ENCODE measurements around the gene CARD16. TPM values are rescaled to one million over a fixed set of nuclear protein-coding genes. Genes with fewer than 3 reads are reported as not detected.

The CARD16 gene
- total and polyA plus RNA-seq, 2 donors (not counting 1 experiment from before 2014, with no cell fraction given): 25.0 to 30.1 TPM

DNA sequence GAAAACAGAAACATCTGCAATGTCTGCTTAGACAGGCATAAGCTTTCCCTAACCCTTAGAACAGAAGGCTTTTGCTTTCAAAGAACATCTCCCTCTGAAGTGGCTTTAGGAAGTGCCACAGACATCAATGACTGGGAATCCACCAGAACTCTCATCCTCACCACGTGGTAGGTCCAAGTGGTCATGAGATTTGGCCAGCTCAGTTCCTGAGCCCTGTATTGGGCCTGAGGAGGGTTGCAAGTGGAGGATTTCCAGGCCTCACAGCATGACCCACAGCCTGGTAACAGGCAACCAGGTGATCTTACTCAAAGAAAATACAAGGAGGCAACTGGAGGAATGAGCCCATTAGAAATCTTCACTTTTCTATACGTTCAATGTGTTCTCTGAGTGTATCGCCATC is 11.8 kb downstream of the CARD16 start:
- Histone ChIP-seq H3K4me3 (ENCODE audit: control extremely low read depth in 1 of 5, extremely low read depth in 1 of 5, insufficient read depth in 1 of 5, low read depth in 2 of 5, low read length in 4 of 5) (peak overlapping the region; percentile 16 to 79 (median 70)), H3K4me2 (replicated peaks; ENCODE audit: low read depth, low read length, poor library complexity, severe bottlenecking) (peak overlapping the region; percentile 52), H2AFZ (ENCODE audit: insufficient read depth, low read depth, low read length, poor library complexity, severe bottlenecking) (no peak overlapping the region), H3K4me1 (ENCODE audit: control insufficient read depth in 2 of 2, insufficient read depth in 2 of 2, low read length in 2 of 2) (peaks cover 25 to 28% of the 10 kb centered on the region in 2 donors), H3K27me3 (replicated peaks in 1 of 4; ENCODE audit: control extremely low read depth in 1 of 4, control insufficient read depth in 3 of 4, insufficient read depth in 4 of 4, low read length in 3 of 4) (no peaks in the 10 kb centered on the region), H3K79me2 (ENCODE audit: control insufficient read depth, insufficient read depth, low read length) (peaks cover 28% of the 10 kb centered on the region), H3K36me3 (replicated peaks in 1 of 2; ENCODE audit: control extremely low read depth in 1 of 2, control insufficient read depth in 1 of 2, extremely low read depth in 1 of 2, insufficient read depth in 2 of 2, low read length in 1 of 2) (peaks cover 13 to 30% of the 10 kb centered on the region in 2 experiments), H3K9ac (ENCODE audit: low read length) (peak overlapping the region; percentile 77), H3K9me3 (ENCODE audit: control extremely low read depth in 1 of 3, control insufficient read depth in 2 of 3, insufficient read depth in 1 of 3, low read length in 2 of 3) (peaks cover 0 to 7% (median 2%) of the 10 kb centered on the region in 3 donors), H4K20me1 (ENCODE audit: control insufficient read depth, insufficient read depth, low read length, poor library complexity, severe bottlenecking) (no peaks in the 10 kb centered on the region), H3K27ac (ENCODE audit: low read length in 2 of 2) (peak overlapping the region in 1 of 2 donors; percentile 42)
- ATAC-seq (ENCODE audit: low read depth) (no peak), DNase-seq (no peak)
- Mint-ChIP-seq H3K27me3 (no peaks in the 10 kb centered on the region), H3K4me1 (peaks cover 38% of the 10 kb centered on the region), H3K4me3 (peak overlapping the region; percentile 87), H3K9me3 (ENCODE audit: insufficient read depth) (peaks cover 3% of the 10 kb centered on the region), H3K27ac (peak overlapping the region; percentile 78)
- no peak for TF ChIP-seq CTCF (IDR thresholded peaks at IDR 0.05)
- TF ChIP-seq EZH2 (IDR thresholded peaks at IDR 0.05; ENCODE audit: borderline replicate concordance, insufficient read depth, low read depth, low read length, poor library complexity, severe bottlenecking): no peak
- intact Hi-C loops (cut with micrococcal nuclease): loop anchor here (10.0 kb wide), 1 partner anchor 329 kb away; no protein-coding TSS in a partner anchor
- CTCF ChIA-PET: no interaction called here
- POLR2A ChIA-PET: interaction anchor here (0.7 kb wide), 1 partner anchor 11 kb away, joined by 3 read pairs; the partner anchor contains the start of gene CASP5
- 33% methylated on average over 1 of the region's 3 CpGs for WGBS (ENCODE audit: insufficient coverage)

GRCh38 chr11:105032495-105032894 is 12.6 kb downstream of the CARD16 start:
- peak overlapping the region; percentile 82 for H3K27ac Mint-ChIP-seq
- H3K36me3 ChIP-seq (replicated peaks in 1 of 2; ENCODE audit: control extremely low read depth in 1 of 2, control insufficient read depth in 1 of 2, extremely low read depth in 1 of 2, insufficient read depth in 2 of 2, low read length in 1 of 2): peaks cover 16 to 34% of the 10 kb centered on the region in 2 experiments
- H3K27me3 Mint-ChIP-seq: no peaks in the 10 kb centered on the region
- peak overlapping the region in 2 of 5 experiments; percentile 8 to 79 for H3K4me3 ChIP-seq (ENCODE audit: control extremely low read depth in 1 of 5, extremely low read depth in 1 of 5, insufficient read depth in 1 of 5, low read depth in 2 of 5, low read length in 4 of 5)
- ChIA-PET POLR2A (no interaction called here), CTCF (no interaction called here)
- H3K9me3 ChIP-seq (ENCODE audit: control extremely low read depth in 1 of 3, control insufficient read depth in 2 of 3, insufficient read depth in 1 of 3, low read length in 2 of 3): peaks cover 0 to 3% (median 0%) of the 10 kb centered on the region in 3 donors
- H3K27ac ChIP-seq (ENCODE audit: low read length in 2 of 2): peak overlapping the region in 1 of 2 donors; percentile 42
- peak overlapping the region; percentile 80 for H3K4me3 Mint-ChIP-seq
- 88% methylated on average over 2 of the region's 2 CpGs for WGBS (ENCODE audit: insufficient coverage)
- ATAC-seq (ENCODE audit: low read depth) (no peak), DNase-seq (no peak)
- H3K4me1 Mint-ChIP-seq: peaks cover 41% of the 10 kb centered on the region
- H4K20me1 ChIP-seq (ENCODE audit: control insufficient read depth, insufficient read depth, low read length, poor library complexity, severe bottlenecking): no peaks in the 10 kb centered on the region
- TF ChIP-seq CTCF (IDR thresholded peaks at IDR 0.05): no peak
- no peak for TF ChIP-seq EZH2 (IDR thresholded peaks at IDR 0.05; ENCODE audit: borderline replicate concordance, insufficient read depth, low read depth, low read length, poor library complexity, severe bottlenecking)
- H3K4me1 ChIP-seq (ENCODE audit: control insufficient read depth in 2 of 2, insufficient read depth in 2 of 2, low read length in 2 of 2): peaks cover 25 to 32% of the 10 kb centered on the region in 2 donors
- no peaks in the 10 kb centered on the region for H3K27me3 ChIP-seq (replicated peaks in 1 of 4; ENCODE audit: control extremely low read depth in 1 of 4, control insufficient read depth in 3 of 4, insufficient read depth in 4 of 4, low read length in 3 of 4)
- intact Hi-C loops (cut with micrococcal nuclease): loop anchor here (10.0 kb wide), 1 partner anchor 328 kb away; no protein-coding TSS in a partner anchor
- no peak overlapping the region for H2AFZ ChIP-seq (ENCODE audit: insufficient read depth, low read depth, low read length, poor library complexity, severe bottlenecking)
- peak overlapping the region; percentile 52 for H3K4me2 ChIP-seq (replicated peaks; ENCODE audit: low read depth, low read length, poor library complexity, severe bottlenecking)
- H3K9ac ChIP-seq (ENCODE audit: low read length): peak overlapping the region; percentile 77
- H3K79me2 ChIP-seq (ENCODE audit: control insufficient read depth, insufficient read depth, low read length): peaks cover 28% of the 10 kb centered on the region
- H3K9me3 Mint-ChIP-seq (ENCODE audit: insufficient read depth): peaks cover 3% of the 10 kb centered on the region

Measured in B cell (primary cell).